RKO (cell line): ENCODE results near the gene RPL27.
"Not testable (repeated sequence)": the region's sequence is repeated elsewhere in the genome, so short reads cannot be mapped to it uniquely, and the experiment has no call there.

Experiments
- DNase-seq: peaks from one replicate; pipeline ENCODE4 v3.0.0-alpha.2; 2016; ENCODE audit warnings: low spot score

RPL27 gene

GRCh38 chr17:42997984-42998938 is at the start of gene RPL27:
Gene RPL27, plus strand, starts transcription at chr17:42998419. Its CDS starts 332 bp downstream, at chr17:42998751.
- peak; percentile 100 for DNase-seq

GRCh38 chr17:42950044-42950783 is 48.0 kb upstream of the RPL27 start:
- no peak for DNase-seq

- DNase-seq, result no peak
Observed at GRCh38 chr17:42953669-42954068, 44.5 kb upstream of the RPL27 start.

GRCh38 chr17:42964161-42964932 is 33.9 kb upstream of the RPL27 start, which contains the start of gene AARSD1:
Gene AARSD1, minus strand, starts transcription at chr17:42964454. Its CDS starts 14 bp downstream, at chr17:42964440.
- DNase-seq, result peak; percentile 96

GRCh38 chr17:42967925-42968324 is 30.3 kb upstream of the RPL27 start:
- DNase-seq, result no peak

- DNase-seq, result no peak
Observed at GRCh38 chr17:42969001-42969581, 29.1 kb upstream of the RPL27 start.

GRCh38 chr17:42971589-42971988 is 26.6 kb upstream of the RPL27 start:
- no peak for DNase-seq

GRCh38 chr17:42973323-42973722 is 24.9 kb upstream of the RPL27 start:
- DNase-seq, result not testable (repeated sequence)

GRCh38 chr17:42975265-42975664 is 23.0 kb upstream of the RPL27 start:
- no peak for DNase-seq

- not testable (repeated sequence) for DNase-seq
Observed at GRCh38 chr17:42975701-42976100, 22.5 kb upstream of the RPL27 start.

GRCh38 chr17:42979511-42980273 is 18.5 kb upstream of the RPL27 start, which contains the start of gene PTGES3L:
Gene PTGES3L, minus strand, starts transcription at chr17:42980080. Its CDS starts 27 bp downstream, at chr17:42980053.
- DNase-seq, result peak; percentile 75

- peak; percentile 87 for DNase-seq
Observed at GRCh38 chr17:42980274-42980765, 17.9 kb upstream of the RPL27 start, which contains the start of gene RUNDC1. Gene RUNDC1, plus strand, starts transcription at chr17:42980565. Its CDS starts 12 bp downstream, at chr17:42980577.

GRCh38 chr17:42980766-42981397 is 17.3 kb upstream of the RPL27 start:
- DNase-seq, result peak; percentile 75

- no peak for DNase-seq
Observed at GRCh38 chr17:42982266-42982665, 16.0 kb upstream of the RPL27 start.

GRCh38 chr17:42985225-42985624 is 13.0 kb upstream of the RPL27 start:
- no peak for DNase-seq

- DNase-seq, result no peak
Observed at GRCh38 chr17:42989141-42989540, 9.1 kb upstream of the RPL27 start.

- DNase-seq, result peak; percentile 49
Observed at GRCh38 chr17:42989726-42990652, 8.2 kb upstream of the RPL27 start.

GRCh38 chr17:42991471-42991870 is 6.7 kb upstream of the RPL27 start:
- no peak for DNase-seq

- DNase-seq, result no peak
Observed at GRCh38 chr17:42992872-42993271, 5.3 kb upstream of the RPL27 start.
